OCI-LY3 (cell line): Measurements from ENCODE around the gene TMEM187.
A peak's percentile ranks its signal among the peaks of the same experiment; 100 is the strongest.

Experiments used
- H2AFZ ChIP-seq: fragments of 200-600, 300-600 bp; shearing (Covaris generic); 2 replicates; pipeline ENCODE4 v1.6.0; 2014; ENCODE audit warnings: antibody characterized with exemption, low read depth, low read length
- H3K27ac ChIP-seq: fragments of 200-600, 300-600 bp; sonication (generic); 2 replicates; pipeline ENCODE4 v1.5.1; 2014; ENCODE audit warnings: mild to moderate bottlenecking, low read length, moderate library complexity, mixed read lengths
- H3K27me3 ChIP-seq: fragments of 200-600, 300-600 bp; sonication (generic); 2 replicates; pipeline ENCODE4 v1.6.1; 2014; ENCODE audit warnings: low read depth, low read length, mixed read lengths
- H3K36me3 ChIP-seq: fragments of 200-600, 300-600 bp; sonication (generic); replicated peaks from 2 replicates; pipeline ENCODE3; 2014; ENCODE audit warnings: low read depth, low read length, mixed read lengths
- H3K4me1 ChIP-seq: fragments of 300-600, 200-600 bp; sonication (generic); 2 replicates; pipeline ENCODE4 v1.6.1; 2014; ENCODE audit warnings: low read length, mixed read lengths
- H3K4me2 ChIP-seq: fragments of 200-600, 300-600 bp; sonication (generic); 2 replicates; pipeline ENCODE4 v1.6.1; 2014; ENCODE audit warnings: low read length, mixed read lengths
- H3K4me3 ChIP-seq: fragments of 300-600, 200-600 bp; sonication (generic); 2 replicates; pipeline ENCODE4 v1.5.1; 2014; ENCODE audit warnings: antibody characterized with exemption, mild to moderate bottlenecking, low read length, moderate library complexity
- H3K79me2 ChIP-seq: fragments of 300-600, 200-600 bp; shearing (Covaris generic); 2 replicates; pipeline ENCODE4 v1.6.1; 2014; ENCODE audit warnings: mild to moderate bottlenecking, low read length, mixed read lengths
- H3K9ac ChIP-seq: fragments of 300-600, 200-600 bp; shearing (Covaris generic); 2 replicates; pipeline ENCODE4 v1.6.0; 2014; ENCODE audit warnings: mild to moderate bottlenecking, low read length, moderate library complexity
- H3K9me3 ChIP-seq: fragments of 200-600, 300-600 bp; shearing (Covaris generic); 2 replicates; pipeline ENCODE4 v1.6.1; 2014; ENCODE audit warnings: low read length, mixed read lengths; ENCODE audit not compliant: insufficient read depth
- H4K20me1 ChIP-seq: fragments of 200-600, 300-600 bp; sonication (generic); 2 replicates; pipeline ENCODE4 v1.6.1; 2016; ENCODE audit warnings: low read length, mixed read lengths; ENCODE audit not compliant: insufficient read depth
- EZH2phosphoT487 ChIP-seq: fragments of 200-600 bp; shearing (Covaris generic); IDR thresholded peaks from 2 replicates; pipeline ENCODE4 v1.6.1; 2018; ENCODE audit warnings: antibody characterized with exemption, mixed run types, low read depth
- TF ChIP-seq, protein P1 (sequence below): fragments of 200-600, 300-600 bp; sonication (generic); IDR thresholded peaks from 2 replicates; pipeline ENCODE4 v1.5.1; 2014; ENCODE audit warnings: antibody characterized with exemption, low read length, low read depth

TMEM187 gene

GRCh38 chrX:153927672-153927921 is 45.0 kb upstream of the TMEM187 start:
- peaks cover 26% of the 10 kb centered on the region for H3K36me3 ChIP-seq
- H2AFZ ChIP-seq, result no peak overlapping the region
- TF ChIP-seq, protein P1, sequence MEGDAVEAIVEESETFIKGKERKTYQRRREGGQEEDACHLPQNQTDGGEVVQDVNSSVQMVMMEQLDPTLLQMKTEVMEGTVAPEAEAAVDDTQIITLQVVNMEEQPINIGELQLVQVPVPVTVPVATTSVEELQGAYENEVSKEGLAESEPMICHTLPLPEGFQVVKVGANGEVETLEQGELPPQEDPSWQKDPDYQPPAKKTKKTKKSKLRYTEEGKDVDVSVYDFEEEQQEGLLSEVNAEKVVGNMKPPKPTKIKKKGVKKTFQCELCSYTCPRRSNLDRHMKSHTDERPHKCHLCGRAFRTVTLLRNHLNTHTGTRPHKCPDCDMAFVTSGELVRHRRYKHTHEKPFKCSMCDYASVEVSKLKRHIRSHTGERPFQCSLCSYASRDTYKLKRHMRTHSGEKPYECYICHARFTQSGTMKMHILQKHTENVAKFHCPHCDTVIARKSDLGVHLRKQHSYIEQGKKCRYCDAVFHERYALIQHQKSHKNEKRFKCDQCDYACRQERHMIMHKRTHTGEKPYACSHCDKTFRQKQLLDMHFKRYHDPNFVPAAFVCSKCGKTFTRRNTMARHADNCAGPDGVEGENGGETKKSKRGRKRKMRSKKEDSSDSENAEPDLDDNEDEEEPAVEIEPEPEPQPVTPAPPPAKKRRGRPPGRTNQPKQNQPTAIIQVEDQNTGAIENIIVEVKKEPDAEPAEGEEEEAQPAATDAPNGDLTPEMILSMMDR, result no peak
- no peak for TF ChIP-seq EZH2phosphoT487
- peak overlapping the region; percentile 100 for H3K27ac ChIP-seq
- H3K4me3 ChIP-seq, result peak overlapping the region; percentile 100
- H4K20me1 ChIP-seq, result peaks cover 15% of the 10 kb centered on the region
- peak overlapping the region; percentile 100 for H3K9ac ChIP-seq
- peaks cover 56% of the 10 kb centered on the region for H3K79me2 ChIP-seq
- no peaks in the 10 kb centered on the region for H3K27me3 ChIP-seq
- peak overlapping the region; percentile 91 for H3K4me2 ChIP-seq
- peaks cover 33% of the 10 kb centered on the region for H3K4me1 ChIP-seq
- H3K9me3 ChIP-seq, result no peaks in the 10 kb centered on the region

GRCh38 chrX:153927922-153928760 is 44.4 kb upstream of the TMEM187 start:
- Histone ChIP-seq H3K27me3 (no peaks in the 10 kb centered on the region), H3K4me2 (peak overlapping the region; percentile 91), H3K27ac (peak overlapping the region; percentile 100), H3K4me3 (peak overlapping the region; percentile 100), H3K79me2 (peaks cover 56% of the 10 kb centered on the region), H3K9me3 (no peaks in the 10 kb centered on the region), H3K4me1 (peaks cover 32% of the 10 kb centered on the region), H4K20me1 (peaks cover 10% of the 10 kb centered on the region), H3K36me3 (peaks cover 26% of the 10 kb centered on the region), H2AFZ (no peak overlapping the region), H3K9ac (peak overlapping the region; percentile 100)
- TF ChIP-seq EZH2phosphoT487, result no peak
- TF ChIP-seq, protein P1, result peak; percentile 20; the same call in 1 of the 2 replicates

GRCh38 chrX:153928846-153929245 is 43.7 kb upstream of the TMEM187 start:
- H3K79me2 ChIP-seq, result peaks cover 56% of the 10 kb centered on the region
- H4K20me1 ChIP-seq, result 0 out of 2 replicates have a peak, but pooled peaks cover 6% of the 10 kb centered on the region
- H3K9me3 ChIP-seq, result no peaks in the 10 kb centered on the region
- H3K9ac ChIP-seq, result peak overlapping the region; percentile 65
- peaks cover 28% of the 10 kb centered on the region for H3K4me1 ChIP-seq
- no peak overlapping the region for H2AFZ ChIP-seq
- H3K36me3 ChIP-seq, result peaks cover 20% of the 10 kb centered on the region
- TF ChIP-seq, protein P1, result no peak
- TF ChIP-seq EZH2phosphoT487, result no peak
- peak overlapping the region; percentile 82 for H3K4me2 ChIP-seq
- H3K27me3 ChIP-seq, result no peaks in the 10 kb centered on the region
- peak overlapping the region; percentile 68 for H3K27ac ChIP-seq
- H3K4me3 ChIP-seq, result peak overlapping the region; percentile 71

DNA sequence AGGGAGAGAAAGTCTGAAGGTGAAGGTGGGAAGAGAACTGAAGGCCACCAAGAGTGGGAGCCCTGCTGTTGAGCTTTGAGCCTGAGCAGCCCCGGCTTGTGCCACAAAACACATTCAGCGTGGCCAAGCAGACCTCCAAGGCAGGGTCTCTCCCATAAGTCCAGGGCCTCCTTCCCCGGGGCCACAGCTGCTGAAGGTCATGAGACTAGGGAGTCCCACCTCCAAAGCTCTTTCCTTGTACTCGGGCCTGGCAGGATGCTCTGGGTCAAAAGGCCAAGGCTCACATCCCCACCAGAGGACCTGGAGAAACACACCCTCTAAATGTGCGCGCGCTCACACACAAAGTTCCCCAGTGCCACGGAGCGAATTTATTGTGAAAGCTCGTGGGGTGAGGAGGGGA is 43.0 kb upstream of the TMEM187 start:
- Histone ChIP-seq H3K9me3 (no peaks in the 10 kb centered on the region), H3K4me1 (peaks cover 23% of the 10 kb centered on the region), H3K27ac (peak overlapping the region; percentile 68), H3K79me2 (peaks cover 56% of the 10 kb centered on the region), H3K4me2 (peak overlapping the region; percentile 82), H3K4me3 (peak overlapping the region; percentile 71; the same call in 1 of the 2 replicates), H3K27me3 (no peaks in the 10 kb centered on the region), H4K20me1 (no peaks in the 10 kb centered on the region), H3K9ac (peak overlapping the region; percentile 65; the same call in 1 of the 2 replicates), H2AFZ (no peak overlapping the region), H3K36me3 (peaks cover 13% of the 10 kb centered on the region)
- TF ChIP-seq, protein P1, result no peak
- TF ChIP-seq EZH2phosphoT487, result no peak
